Uterus (tissue), 2 donors: ENCODE measurements around the gene ARHGEF37.
"Not testable (repeated sequence)": the region's sequence is repeated elsewhere in the genome, so short reads cannot be mapped to it uniquely, and the experiment has no call there.

Experiments used
- POLR2A ChIP-seq, 2 donors: fragments of 450-650 bp; IDR thresholded peaks; one replicate each; pipeline ENCODE4 v1.6.1; 2016; ENCODE audit warnings: antibody characterized with exemption in 2 of 2, mild to moderate bottlenecking in 1 of 2, moderate library complexity in 1 of 2
- TF ChIP-seq, protein P1 (sequence below), 4 experiments: fragments of 200-600 bp in 2 of 4; fragments of 450-650 bp in 2 of 4; sonication (generic) in 2 of 4; IDR thresholded peaks; one replicate each; pipeline ENCODE4 v1.5.1; 2016 to 2019; ENCODE audit warnings: antibody characterized with exemption in 4 of 4, mild to moderate bottlenecking in 2 of 4, moderate library complexity in 1 of 4

- TF ChIP-seq, protein P1, sequence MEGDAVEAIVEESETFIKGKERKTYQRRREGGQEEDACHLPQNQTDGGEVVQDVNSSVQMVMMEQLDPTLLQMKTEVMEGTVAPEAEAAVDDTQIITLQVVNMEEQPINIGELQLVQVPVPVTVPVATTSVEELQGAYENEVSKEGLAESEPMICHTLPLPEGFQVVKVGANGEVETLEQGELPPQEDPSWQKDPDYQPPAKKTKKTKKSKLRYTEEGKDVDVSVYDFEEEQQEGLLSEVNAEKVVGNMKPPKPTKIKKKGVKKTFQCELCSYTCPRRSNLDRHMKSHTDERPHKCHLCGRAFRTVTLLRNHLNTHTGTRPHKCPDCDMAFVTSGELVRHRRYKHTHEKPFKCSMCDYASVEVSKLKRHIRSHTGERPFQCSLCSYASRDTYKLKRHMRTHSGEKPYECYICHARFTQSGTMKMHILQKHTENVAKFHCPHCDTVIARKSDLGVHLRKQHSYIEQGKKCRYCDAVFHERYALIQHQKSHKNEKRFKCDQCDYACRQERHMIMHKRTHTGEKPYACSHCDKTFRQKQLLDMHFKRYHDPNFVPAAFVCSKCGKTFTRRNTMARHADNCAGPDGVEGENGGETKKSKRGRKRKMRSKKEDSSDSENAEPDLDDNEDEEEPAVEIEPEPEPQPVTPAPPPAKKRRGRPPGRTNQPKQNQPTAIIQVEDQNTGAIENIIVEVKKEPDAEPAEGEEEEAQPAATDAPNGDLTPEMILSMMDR (IDR thresholded peaks at IDR 0.05) = not testable (repeated sequence)
- TF ChIP-seq POLR2A (IDR thresholded peaks at IDR 0.05) = not testable (repeated sequence)
Measured at GRCh38 chr5:149669273-149669672, 88.0 kb downstream of the ARHGEF37 start.
